ENCODE measurements around the gene DISC1.

DISC1 gene

GRCh38 chr1:231695439-231696255, 69.1 kb downstream of the DISC1 start:
- DNase-seq (ENCODE audit: low read depth), result no peak

- DNase-seq (ENCODE audit: low read depth), result no peak
These were observed 73.2 kb downstream of the DISC1 start for GRCh38 chr1:231699784-231700183.

- DNase-seq (ENCODE audit: low read depth), result no peak
These were observed 74.7 kb downstream of the DISC1 start for GRCh38 chr1:231701306-231701705.

- DNase-seq (ENCODE audit: low read depth), result no peak
These were observed 75.7 kb downstream of the DISC1 start for GRCh38 chr1:231702331-231702730.

- no peak for DNase-seq (ENCODE audit: low read depth)
These were observed 76.2 kb downstream of the DISC1 start for GRCh38 chr1:231702804-231703203.

GRCh38 chr1:231705806-231706760, 79.5 kb downstream of the DISC1 start:
- no peak for DNase-seq (ENCODE audit: low read depth)

- DNase-seq (ENCODE audit: low read depth), result no peak
These were observed 80.3 kb downstream of the DISC1 start for GRCh38 chr1:231706934-231707333.

- DNase-seq (ENCODE audit: low read depth), result no peak
These were observed 80.8 kb downstream of the DISC1 start for GRCh38 chr1:231707407-231707806.

GRCh38 chr1:231708394-231708793, 81.8 kb downstream of the DISC1 start:
- no peak for DNase-seq (ENCODE audit: low read depth)

- no peak for DNase-seq (ENCODE audit: low read depth)
These were observed 87.8 kb downstream of the DISC1 start for GRCh38 chr1:231714440-231714839.

- no peak for DNase-seq (ENCODE audit: low read depth)
These were observed 89.5 kb downstream of the DISC1 start for GRCh38 chr1:231715816-231716722.

GRCh38 chr1:231716879-231717278, 90.3 kb downstream of the DISC1 start:
- DNase-seq (ENCODE audit: low read depth), result no peak

GRCh38 chr1:231719485-231720183, 93.0 kb downstream of the DISC1 start:
- no peak for DNase-seq (ENCODE audit: low read depth)

GRCh38 chr1:231720652-231721325, 94.2 kb downstream of the DISC1 start:
- DNase-seq (ENCODE audit: low read depth), result no peak

- no peak for DNase-seq (ENCODE audit: low read depth)
These were observed 94.8 kb downstream of the DISC1 start for GRCh38 chr1:231721436-231721835.

GRCh38 chr1:231722356-231722755, 95.8 kb downstream of the DISC1 start:
- DNase-seq (ENCODE audit: low read depth), result no peak

- no peak for DNase-seq (ENCODE audit: low read depth)
These were observed 96.6 kb downstream of the DISC1 start for GRCh38 chr1:231723146-231723545.

GRCh38 chr1:231724041-231724440, 97.5 kb downstream of the DISC1 start:
- DNase-seq (ENCODE audit: low read depth), result no peak

- DNase-seq (ENCODE audit: low read depth), result no peak
These were observed 98.5 kb downstream of the DISC1 start for GRCh38 chr1:231724876-231725647.

- no peak for DNase-seq (ENCODE audit: low read depth)
These were observed 100.6 kb downstream of the DISC1 start for GRCh38 chr1:231727171-231727570.

Measured in stimulated activated CD8-positive, alpha-beta memory T cell treated with anti-CD3 and anti-CD28 coated beads, Interleukin-12 subunit alpha, Interleukin-12 subunit beta, amount 100 ng/mL, for 4 hours (primary cell).